NAMALWA (cell line): ENCODE results near the gene PAQR9.

ENCODE experiments used
- DNase-seq: peaks from one replicate; pipeline ENCODE4 v3.0.0-alpha.2; 2015; ENCODE audit warnings: low spot score

PAQR9 gene

GRCh38 chr3:142914286-142914811, 49.1 kb downstream of the PAQR9 start:
- no peak for DNase-seq

GRCh38 chr3:142913432-142913831, 50.0 kb downstream of the PAQR9 start:
- no peak for DNase-seq

GRCh38 chr3:142912402-142913172, 50.9 kb downstream of the PAQR9 start:
- DNase-seq = no peak
